ENCODE data around the gene VBP1. TPM values are rescaled to one million over a fixed set of nuclear protein-coding genes. Genes with fewer than 3 reads are reported as not detected.

The VBP1 gene
- total RNA-seq, 1 experiment from 2014 or later, result 126 TPM

DNA sequence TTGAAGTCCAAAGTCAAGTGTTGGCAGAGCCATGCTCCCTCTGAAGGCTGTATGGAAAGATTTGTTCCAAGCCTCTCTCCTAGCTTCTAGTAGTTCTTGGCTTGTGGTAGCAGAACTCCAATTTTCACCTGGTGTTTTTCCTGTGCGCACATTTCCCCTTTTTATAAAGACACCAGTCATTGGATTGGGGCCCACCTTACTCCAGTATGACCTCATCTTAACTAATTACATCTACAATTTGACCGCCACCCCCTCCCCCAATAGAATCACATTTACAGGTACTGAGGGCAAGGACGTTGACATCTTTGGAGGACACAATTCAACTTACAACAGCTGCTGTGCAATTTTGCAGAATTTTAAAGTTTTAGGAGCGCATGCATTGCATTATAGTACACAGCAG, 31.2 kb downstream of the VBP1 start:
- Histone ChIP-seq H3K36me3 (ENCODE audit: control insufficient read depth, insufficient read depth, low read length) (no peaks in the 10 kb centered on the region), H3K9me3 (ENCODE audit: control insufficient read depth, insufficient read depth, low read depth, low read length) (no peaks in the 10 kb centered on the region), H3K27ac (ENCODE audit: low read length) (no peak overlapping the region), H3K4me3 (ENCODE audit: low read depth in 2 of 2, low read length in 2 of 2) (no peak overlapping the region), H3K27me3 (ENCODE audit: control insufficient read depth, insufficient read depth, low read length) (no peaks in the 10 kb centered on the region), H3K4me1 (ENCODE audit: control insufficient read depth, insufficient read depth, low read length) (no peaks in the 10 kb centered on the region)
- in situ Hi-C loops (cut with HindIII; ENCODE audit: low pct_unique_long_range_greater_than_20kb, low sequenced_read_pairs), result no loop called here
- TF ChIP-seq, protein P1, sequence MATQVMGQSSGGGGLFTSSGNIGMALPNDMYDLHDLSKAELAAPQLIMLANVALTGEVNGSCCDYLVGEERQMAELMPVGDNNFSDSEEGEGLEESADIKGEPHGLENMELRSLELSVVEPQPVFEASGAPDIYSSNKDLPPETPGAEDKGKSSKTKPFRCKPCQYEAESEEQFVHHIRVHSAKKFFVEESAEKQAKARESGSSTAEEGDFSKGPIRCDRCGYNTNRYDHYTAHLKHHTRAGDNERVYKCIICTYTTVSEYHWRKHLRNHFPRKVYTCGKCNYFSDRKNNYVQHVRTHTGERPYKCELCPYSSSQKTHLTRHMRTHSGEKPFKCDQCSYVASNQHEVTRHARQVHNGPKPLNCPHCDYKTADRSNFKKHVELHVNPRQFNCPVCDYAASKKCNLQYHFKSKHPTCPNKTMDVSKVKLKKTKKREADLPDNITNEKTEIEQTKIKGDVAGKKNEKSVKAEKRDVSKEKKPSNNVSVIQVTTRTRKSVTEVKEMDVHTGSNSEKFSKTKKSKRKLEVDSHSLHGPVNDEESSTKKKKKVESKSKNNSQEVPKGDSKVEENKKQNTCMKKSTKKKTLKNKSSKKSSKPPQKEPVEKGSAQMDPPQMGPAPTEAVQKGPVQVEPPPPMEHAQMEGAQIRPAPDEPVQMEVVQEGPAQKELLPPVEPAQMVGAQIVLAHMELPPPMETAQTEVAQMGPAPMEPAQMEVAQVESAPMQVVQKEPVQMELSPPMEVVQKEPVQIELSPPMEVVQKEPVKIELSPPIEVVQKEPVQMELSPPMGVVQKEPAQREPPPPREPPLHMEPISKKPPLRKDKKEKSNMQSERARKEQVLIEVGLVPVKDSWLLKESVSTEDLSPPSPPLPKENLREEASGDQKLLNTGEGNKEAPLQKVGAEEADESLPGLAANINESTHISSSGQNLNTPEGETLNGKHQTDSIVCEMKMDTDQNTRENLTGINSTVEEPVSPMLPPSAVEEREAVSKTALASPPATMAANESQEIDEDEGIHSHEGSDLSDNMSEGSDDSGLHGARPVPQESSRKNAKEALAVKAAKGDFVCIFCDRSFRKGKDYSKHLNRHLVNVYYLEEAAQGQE (IDR thresholded peaks at IDR 0.05; ENCODE audit: insufficient read depth in 1 of 2, low read depth in 2 of 2, low read length in 1 of 2), result no peak
- TF ChIP-seq SIN3A (IDR thresholded peaks at IDR 0.05; ENCODE audit: borderline replicate concordance, insufficient read depth, low read depth, low read length) (no peak), POLR2AphosphoS5 (IDR thresholded peaks at IDR 0.05; ENCODE audit: low read depth, low read length) (no peak), TCF7L2 (IDR thresholded peaks at IDR 0.05; ENCODE audit: low read depth, low read length) (no peak)
- TF ChIP-seq, protein P2, sequence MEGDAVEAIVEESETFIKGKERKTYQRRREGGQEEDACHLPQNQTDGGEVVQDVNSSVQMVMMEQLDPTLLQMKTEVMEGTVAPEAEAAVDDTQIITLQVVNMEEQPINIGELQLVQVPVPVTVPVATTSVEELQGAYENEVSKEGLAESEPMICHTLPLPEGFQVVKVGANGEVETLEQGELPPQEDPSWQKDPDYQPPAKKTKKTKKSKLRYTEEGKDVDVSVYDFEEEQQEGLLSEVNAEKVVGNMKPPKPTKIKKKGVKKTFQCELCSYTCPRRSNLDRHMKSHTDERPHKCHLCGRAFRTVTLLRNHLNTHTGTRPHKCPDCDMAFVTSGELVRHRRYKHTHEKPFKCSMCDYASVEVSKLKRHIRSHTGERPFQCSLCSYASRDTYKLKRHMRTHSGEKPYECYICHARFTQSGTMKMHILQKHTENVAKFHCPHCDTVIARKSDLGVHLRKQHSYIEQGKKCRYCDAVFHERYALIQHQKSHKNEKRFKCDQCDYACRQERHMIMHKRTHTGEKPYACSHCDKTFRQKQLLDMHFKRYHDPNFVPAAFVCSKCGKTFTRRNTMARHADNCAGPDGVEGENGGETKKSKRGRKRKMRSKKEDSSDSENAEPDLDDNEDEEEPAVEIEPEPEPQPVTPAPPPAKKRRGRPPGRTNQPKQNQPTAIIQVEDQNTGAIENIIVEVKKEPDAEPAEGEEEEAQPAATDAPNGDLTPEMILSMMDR (IDR thresholded peaks at IDR 0.05), result no peak
- BruUV-seq (replicated peaks), result no TSS peak
- POLR2A ChIA-PET, result no interaction called here
- DNase-seq (ENCODE audit: low read depth, low spot score), result no peak
- no peak for ATAC-seq
- intact Hi-C loops (cut with micrococcal nuclease; ENCODE audit: unreplicated experiment), result no loop called here
- CTCF ChIA-PET, result no interaction called here

DNA sequence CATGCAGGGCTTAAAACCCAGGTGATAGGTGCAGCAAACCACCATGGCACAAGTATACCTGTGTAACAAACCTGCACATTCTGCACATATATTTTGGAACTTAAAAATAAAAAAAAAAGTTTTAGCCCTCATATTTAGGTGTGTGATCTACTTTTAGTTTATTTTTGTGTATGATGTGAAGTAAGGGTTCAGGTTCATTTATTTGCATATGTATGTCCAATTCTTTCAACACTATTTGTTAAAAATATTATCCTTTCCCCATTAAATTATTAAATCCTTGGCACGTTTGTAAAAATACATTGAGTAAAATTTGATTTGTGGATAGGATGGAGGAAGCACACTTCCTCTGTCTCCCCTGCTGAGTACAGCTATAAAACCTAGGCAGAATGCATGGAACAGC, 35.1 kb downstream of the VBP1 start:
- ChIA-PET CTCF (interaction anchor here (0.6 kb wide), 1 partner anchor 248 kb away, joined by 7 read pairs; no protein-coding TSS in a partner anchor), POLR2A (no interaction called here)
- BruUV-seq (replicated peaks), result no TSS peak
- DNase-seq (ENCODE audit: low read depth, low spot score) (no peak), ATAC-seq (no peak)
- no peaks in the 10 kb centered on the region; the same call in 1 of the 2 replicates for H3K36me3 ChIP-seq (ENCODE audit: control insufficient read depth, insufficient read depth, low read length)
- H3K27ac ChIP-seq (ENCODE audit: low read length), result no peak overlapping the region
- H3K4me1 ChIP-seq (ENCODE audit: control insufficient read depth, insufficient read depth, low read length), result no peaks in the 10 kb centered on the region
- TF ChIP-seq, protein P1 (IDR thresholded peaks at IDR 0.05; ENCODE audit: insufficient read depth in 1 of 2, low read depth in 2 of 2, low read length in 1 of 2), result no peak
- no peak overlapping the region for H3K4me3 ChIP-seq (ENCODE audit: low read depth in 2 of 2, low read length in 2 of 2)
- H3K27me3 ChIP-seq (ENCODE audit: control insufficient read depth, insufficient read depth, low read length), result peaks cover 2% of the 10 kb centered on the region; the same call in 1 of the 2 replicates
- intact Hi-C loops (cut with micrococcal nuclease; ENCODE audit: unreplicated experiment) (no loop called here), in situ Hi-C loops (cut with HindIII; ENCODE audit: low pct_unique_long_range_greater_than_20kb, low sequenced_read_pairs) (no loop called here)
- no peaks in the 10 kb centered on the region for H3K9me3 ChIP-seq (ENCODE audit: control insufficient read depth, insufficient read depth, low read depth, low read length)

Measured in Panc1 (cell line).